Measurements from ENCODE around the gene COQ6.

DNA sequence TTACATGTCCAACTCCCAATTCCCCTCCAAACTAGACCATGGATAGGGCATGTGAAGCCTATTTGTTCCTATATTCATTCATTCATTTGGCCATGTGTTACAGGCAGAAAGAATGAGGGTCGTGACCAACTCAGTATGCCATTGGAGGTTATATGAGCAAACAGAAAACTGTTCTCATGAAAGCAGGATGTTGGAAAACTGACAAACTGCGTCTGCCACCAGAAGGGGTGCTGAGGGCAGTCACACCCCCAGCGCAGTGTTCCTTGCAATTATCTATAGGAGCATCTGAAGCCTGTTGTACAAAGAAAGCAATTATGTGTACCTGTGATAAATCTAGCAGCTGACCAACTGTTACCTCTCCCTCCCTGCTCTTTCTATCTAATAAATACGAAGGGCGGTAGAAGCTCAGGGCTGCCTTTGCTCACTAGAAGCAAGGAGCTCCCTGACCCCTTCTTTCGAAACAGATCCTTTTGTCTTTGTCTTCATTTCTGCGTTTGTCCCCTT is 47.9 kb downstream of the COQ6 start:
- TF ChIP-seq, protein P1, sequence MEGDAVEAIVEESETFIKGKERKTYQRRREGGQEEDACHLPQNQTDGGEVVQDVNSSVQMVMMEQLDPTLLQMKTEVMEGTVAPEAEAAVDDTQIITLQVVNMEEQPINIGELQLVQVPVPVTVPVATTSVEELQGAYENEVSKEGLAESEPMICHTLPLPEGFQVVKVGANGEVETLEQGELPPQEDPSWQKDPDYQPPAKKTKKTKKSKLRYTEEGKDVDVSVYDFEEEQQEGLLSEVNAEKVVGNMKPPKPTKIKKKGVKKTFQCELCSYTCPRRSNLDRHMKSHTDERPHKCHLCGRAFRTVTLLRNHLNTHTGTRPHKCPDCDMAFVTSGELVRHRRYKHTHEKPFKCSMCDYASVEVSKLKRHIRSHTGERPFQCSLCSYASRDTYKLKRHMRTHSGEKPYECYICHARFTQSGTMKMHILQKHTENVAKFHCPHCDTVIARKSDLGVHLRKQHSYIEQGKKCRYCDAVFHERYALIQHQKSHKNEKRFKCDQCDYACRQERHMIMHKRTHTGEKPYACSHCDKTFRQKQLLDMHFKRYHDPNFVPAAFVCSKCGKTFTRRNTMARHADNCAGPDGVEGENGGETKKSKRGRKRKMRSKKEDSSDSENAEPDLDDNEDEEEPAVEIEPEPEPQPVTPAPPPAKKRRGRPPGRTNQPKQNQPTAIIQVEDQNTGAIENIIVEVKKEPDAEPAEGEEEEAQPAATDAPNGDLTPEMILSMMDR (IDR thresholded peaks at IDR 0.05), result no peak
- TF ChIP-seq ZFX (IDR thresholded peaks at IDR 0.05; ENCODE audit: borderline replicate concordance), result no peak

Measured in 22Rv1 (cell line).